Choroid plexus epithelial cell (primary cell): Measurements from ENCODE around the gene TGFB2.
A peak's percentile ranks its signal among the peaks of the same experiment; 100 is the strongest.

Experiments
- DNase-seq: peaks from one replicate; pipeline ENCODE4 v3.0.0-alpha.2; 2010; ENCODE audit warnings: low read depth
- H3K4me3 ChIP-seq: 2 replicates; pipeline ENCODE4 v1.5.1; 2011; ENCODE audit warnings: low read depth, mild to moderate bottlenecking, control low read depth, low read length, moderate library complexity
- TF ChIP-seq, protein P1 (sequence below): conservative IDR thresholded peaks from 2 replicates; pipeline ENCODE4 v1.5.1; 2011; ENCODE audit warnings: low read depth, mild to moderate bottlenecking, control low read depth, inconsistent platforms, low read length, moderate library complexity

TGFB2 gene

DNA sequence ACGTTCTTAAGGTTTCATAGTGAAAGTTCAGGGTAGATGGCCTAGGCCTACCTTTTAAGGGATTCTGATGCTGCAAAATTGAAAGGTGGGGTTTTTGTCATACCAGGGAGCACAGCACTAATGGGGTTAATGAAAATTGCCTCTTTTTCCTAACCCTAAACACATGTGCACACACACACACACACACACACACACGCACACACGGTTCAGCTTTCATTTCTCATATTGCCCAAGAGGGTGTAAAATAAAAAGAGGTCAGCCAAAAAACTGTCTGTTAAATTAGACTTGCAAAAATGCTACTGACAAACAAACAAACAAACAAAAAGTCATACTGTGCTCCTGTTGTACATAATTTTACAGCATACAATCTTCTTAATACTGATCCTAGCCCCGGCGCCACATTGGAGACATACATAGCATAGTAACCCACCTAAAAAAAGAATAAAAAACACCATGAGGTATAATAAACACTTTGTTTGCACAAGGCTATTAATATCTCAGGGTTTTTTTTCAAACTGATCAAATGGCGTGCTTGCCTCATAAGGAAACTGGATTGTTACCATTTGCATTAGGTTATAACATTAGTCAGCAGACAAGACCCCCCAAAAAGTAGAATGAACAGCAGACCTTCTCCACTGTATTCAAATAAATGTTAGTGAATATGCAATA, 69.1 kb downstream of the TGFB2 start:
- TF ChIP-seq, protein P1, sequence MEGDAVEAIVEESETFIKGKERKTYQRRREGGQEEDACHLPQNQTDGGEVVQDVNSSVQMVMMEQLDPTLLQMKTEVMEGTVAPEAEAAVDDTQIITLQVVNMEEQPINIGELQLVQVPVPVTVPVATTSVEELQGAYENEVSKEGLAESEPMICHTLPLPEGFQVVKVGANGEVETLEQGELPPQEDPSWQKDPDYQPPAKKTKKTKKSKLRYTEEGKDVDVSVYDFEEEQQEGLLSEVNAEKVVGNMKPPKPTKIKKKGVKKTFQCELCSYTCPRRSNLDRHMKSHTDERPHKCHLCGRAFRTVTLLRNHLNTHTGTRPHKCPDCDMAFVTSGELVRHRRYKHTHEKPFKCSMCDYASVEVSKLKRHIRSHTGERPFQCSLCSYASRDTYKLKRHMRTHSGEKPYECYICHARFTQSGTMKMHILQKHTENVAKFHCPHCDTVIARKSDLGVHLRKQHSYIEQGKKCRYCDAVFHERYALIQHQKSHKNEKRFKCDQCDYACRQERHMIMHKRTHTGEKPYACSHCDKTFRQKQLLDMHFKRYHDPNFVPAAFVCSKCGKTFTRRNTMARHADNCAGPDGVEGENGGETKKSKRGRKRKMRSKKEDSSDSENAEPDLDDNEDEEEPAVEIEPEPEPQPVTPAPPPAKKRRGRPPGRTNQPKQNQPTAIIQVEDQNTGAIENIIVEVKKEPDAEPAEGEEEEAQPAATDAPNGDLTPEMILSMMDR, result no peak
- no peak for DNase-seq
- no peak overlapping the region for H3K4me3 ChIP-seq

DNA sequence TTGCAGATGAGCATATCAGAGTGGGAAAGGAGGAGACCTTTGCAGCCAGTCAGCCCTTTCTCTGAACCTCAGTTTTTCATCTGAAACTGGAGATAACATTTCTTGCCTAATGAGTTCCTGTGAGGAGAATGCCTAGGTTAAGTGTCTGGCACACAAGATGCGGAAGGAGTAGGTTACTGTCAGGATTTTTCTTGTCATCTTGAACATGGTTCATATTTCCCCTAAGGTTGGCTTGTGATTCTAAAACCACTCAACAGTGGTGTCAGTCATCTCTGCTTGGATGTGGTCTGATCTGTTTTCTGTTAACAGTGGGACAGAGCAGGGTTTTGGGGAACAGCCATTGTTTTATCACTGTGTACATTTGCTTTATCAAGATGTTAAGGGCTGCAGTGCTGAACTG, 70.6 kb downstream of the TGFB2 start:
- DNase-seq, result no peak
- TF ChIP-seq, protein P1, result no peak
- no peak overlapping the region for H3K4me3 ChIP-seq

DNA sequence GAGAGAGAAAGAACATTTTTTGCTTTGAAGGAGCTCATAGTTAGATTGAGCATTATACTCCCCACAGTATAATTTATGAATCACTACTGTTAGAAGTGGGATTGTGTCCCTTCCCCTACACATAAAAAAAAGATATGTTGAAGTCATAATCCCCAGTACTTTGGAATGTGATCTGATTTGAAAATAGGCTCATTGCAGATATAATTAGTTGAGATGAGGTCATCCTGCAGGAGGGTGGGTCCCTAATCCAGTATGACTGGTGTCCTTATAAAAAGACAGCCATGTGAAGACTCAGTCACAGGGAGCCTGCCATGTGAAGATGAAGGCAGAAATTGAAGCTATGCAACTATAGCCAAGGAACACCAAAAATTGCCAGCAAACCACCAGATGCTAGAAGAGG, 76.4 kb downstream of the TGFB2 start:
- TF ChIP-seq, protein P1, result no peak

GRCh38 chr1:218424502-218424901, 79.4 kb downstream of the TGFB2 start:
- DNase-seq, result no peak
- no peak overlapping the region for H3K4me3 ChIP-seq
- TF ChIP-seq, protein P1, result no peak

More for the DNA sequence above, 76.4 kb downstream of the TGFB2 start:
- no peak overlapping the region for H3K4me3 ChIP-seq
- no peak for DNase-seq

DNA sequence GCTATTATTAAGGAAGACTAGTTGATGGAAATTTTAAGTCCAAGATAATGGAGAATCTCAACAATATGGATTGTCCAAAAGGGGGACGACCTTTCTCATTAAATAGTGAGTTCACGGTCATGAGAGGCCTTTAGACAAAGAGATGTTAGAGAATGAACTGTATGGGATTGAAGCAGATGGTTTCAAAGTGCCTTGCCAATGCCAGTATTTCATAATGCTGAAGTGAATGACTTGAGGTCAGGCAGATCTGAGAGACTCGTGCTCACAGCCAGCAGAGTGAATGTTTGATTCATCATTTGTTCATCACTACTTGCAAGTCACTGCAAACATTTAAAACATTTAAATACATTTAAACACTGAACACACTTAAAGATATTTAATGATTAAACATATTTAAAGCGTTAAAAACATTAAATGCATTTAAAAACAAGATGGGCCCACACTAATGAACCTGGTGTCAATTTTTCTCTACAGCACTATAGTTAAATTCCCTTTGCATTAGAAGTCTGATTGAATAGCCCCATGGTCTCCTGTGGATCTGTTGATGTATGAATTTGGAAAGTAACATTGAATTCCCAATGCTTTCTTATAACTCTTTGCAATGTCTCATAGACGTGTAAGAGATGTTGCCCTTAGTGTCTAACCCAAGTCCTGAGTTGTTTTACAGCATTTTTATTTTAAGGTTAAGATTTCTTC, 80.7 kb downstream of the TGFB2 start:
- no peak overlapping the region for H3K4me3 ChIP-seq
- TF ChIP-seq, protein P1, result no peak
- peak; percentile 88 for DNase-seq

DNA sequence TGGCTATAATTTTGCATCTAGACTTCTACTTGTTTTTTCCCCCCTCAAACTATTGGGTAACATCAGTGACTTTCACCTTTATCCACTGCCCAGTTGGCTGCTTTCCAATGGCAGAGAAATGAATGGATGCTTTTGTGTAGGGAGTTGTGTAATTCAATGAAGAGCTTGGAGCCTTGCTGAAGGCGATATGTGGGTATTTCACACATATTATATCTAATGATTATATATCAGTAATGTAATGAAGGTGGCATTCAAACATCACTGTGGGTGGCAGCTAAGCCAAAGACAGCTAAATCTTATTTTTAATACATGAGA, 81.2 kb downstream of the TGFB2 start:
- TF ChIP-seq, protein P1, result no peak
- peak; percentile 83 for DNase-seq
- no peak overlapping the region for H3K4me3 ChIP-seq

DNA sequence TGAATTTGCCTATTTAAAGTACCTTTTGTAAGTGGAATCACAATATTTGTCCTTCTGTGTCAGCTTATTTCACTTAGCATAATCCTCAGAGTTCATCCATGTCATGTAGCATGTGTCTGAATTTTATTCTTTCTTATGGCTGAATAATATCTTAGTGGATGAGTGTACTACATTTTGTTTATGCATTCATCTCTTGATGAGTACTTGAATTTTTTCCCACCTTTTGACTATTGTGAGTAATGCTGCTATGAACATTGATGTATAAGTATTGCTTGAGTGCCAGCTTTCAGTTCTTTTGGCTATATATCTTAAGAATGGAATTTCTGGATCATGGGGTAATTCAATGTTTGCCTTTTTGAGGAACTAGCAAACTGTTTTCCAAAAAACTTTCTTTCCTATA, 84.2 kb downstream of the TGFB2 start:
- DNase-seq, result no peak
- TF ChIP-seq, protein P1, result no peak
- no peak overlapping the region for H3K4me3 ChIP-seq
